SJCRH30 (cell line): ENCODE measurements around the gene TLX3. TPM values are rescaled to one million over a fixed set of nuclear protein-coding genes. Genes with fewer than 3 reads are reported as not detected.

Experiments
- DNase-seq, 2 experiments: peaks; one replicate each; pipeline ENCODE4 v3.0.0-alpha.2; 2015 to 2020
- H3K27ac ChIP-seq: fragments of 250-450 bp; sonication (Bioruptor Pico); 2 replicates; pipeline ENCODE4 v1.5.1; 2020; ENCODE audit warnings: mild to moderate bottlenecking, moderate library complexity
- H3K27me3 ChIP-seq: fragments of 250-450 bp; sonication (Bioruptor Pico); 2 replicates; pipeline ENCODE4 v1.5.1; 2020; ENCODE audit warnings: mild to moderate bottlenecking, moderate library complexity
- H3K36me3 ChIP-seq: fragments of 250-450 bp; sonication (Bioruptor Pico); 2 replicates; pipeline ENCODE4 v1.5.1; 2020; ENCODE audit warnings: mild to moderate bottlenecking, moderate library complexity
- H3K4me1 ChIP-seq: fragments of 250-450 bp; sonication (Bioruptor Pico); 2 replicates; pipeline ENCODE4 v1.5.1; 2020; ENCODE audit warnings: mild to moderate bottlenecking, moderate library complexity
- H3K4me3 ChIP-seq: fragments of 250-450 bp; sonication (Bioruptor Pico); 2 replicates; pipeline ENCODE4 v1.5.1; 2020; ENCODE audit warnings: mild to moderate bottlenecking, moderate library complexity
- H3K9me3 ChIP-seq: fragments of 250-450 bp; sonication (Bioruptor Pico); replicated peaks from 2 replicates; pipeline ENCODE4 v1.5.1; 2020; ENCODE audit warnings: mild to moderate bottlenecking, moderate library complexity
- total RNA-seq: library from RNA; depleted of rRNA; stranded (reverse); fragments of >200 nt; shearing (Covaris generic); gene quantifications from 2 replicates; pipeline ENCODE4 v1.2.3, GENCODE V29; 2014; rRNA removed

The TLX3 gene
- 6.2 and 6.9 TPM in 2 replicates for total RNA-seq

GRCh38 chr5:171308453-171309275, at the start of gene TLX3:
TLX3 (plus strand) TSS chr5:171309248; CDS start chr5:171309366, 118 bp downstream.
- Histone ChIP-seq H3K9me3 (no peaks in the 10 kb centered on the region), H3K36me3 (no peaks in the 10 kb centered on the region; the same call in 1 of the 2 replicates), H3K27me3 (no peaks in the 10 kb centered on the region), H3K4me1 (no peaks in the 10 kb centered on the region; the same call in 1 of the 2 replicates), H3K4me3 (peak within 1 kb of the TSS; percentile 71), H3K27ac (peak within 1 kb of the TSS; percentile 65)
- DNase-seq = peak; percentile 91 to 97

GRCh38 chr5:171261361-171261760, 47.7 kb upstream of the TLX3 start:
- Histone ChIP-seq H3K27ac (no peak overlapping the region), H3K36me3 (0 out of 2 replicates have a peak, but pooled peaks cover 2% of the 10 kb centered on the region), H3K27me3 (no peaks in the 10 kb centered on the region), H3K4me3 (no peak overlapping the region), H3K9me3 (no peaks in the 10 kb centered on the region), H3K4me1 (no peaks in the 10 kb centered on the region)
- no peak for DNase-seq

- no peaks in the 10 kb centered on the region for H3K4me1 ChIP-seq
- 0 out of 2 replicates have a peak, but pooled peaks cover 2% of the 10 kb centered on the region for H3K36me3 ChIP-seq
- no peak overlapping the region for H3K4me3 ChIP-seq
- no peaks in the 10 kb centered on the region for H3K27me3 ChIP-seq
- H3K9me3 ChIP-seq = no peaks in the 10 kb centered on the region
- no peak for DNase-seq
- no peak overlapping the region for H3K27ac ChIP-seq
Measured at GRCh38 chr5:171261904-171262303, 47.1 kb upstream of the TLX3 start.

GRCh38 chr5:171263181-171263580, 45.9 kb upstream of the TLX3 start:
- no peak for DNase-seq
- Histone ChIP-seq H3K4me1 (no peaks in the 10 kb centered on the region), H3K9me3 (no peaks in the 10 kb centered on the region), H3K27me3 (no peaks in the 10 kb centered on the region), H3K36me3 (0 out of 2 replicates have a peak, but pooled peaks cover 2% of the 10 kb centered on the region), H3K27ac (no peak overlapping the region), H3K4me3 (no peak overlapping the region)

- Histone ChIP-seq H3K27ac (no peak overlapping the region), H3K4me1 (no peaks in the 10 kb centered on the region), H3K4me3 (no peak overlapping the region), H3K9me3 (no peaks in the 10 kb centered on the region), H3K36me3 (0 out of 2 replicates have a peak, but pooled peaks cover 2% of the 10 kb centered on the region), H3K27me3 (no peaks in the 10 kb centered on the region)
- no peak for DNase-seq
Measured at GRCh38 chr5:171264843-171265242, 44.2 kb upstream of the TLX3 start.

- H3K4me1 ChIP-seq = no peaks in the 10 kb centered on the region
- DNase-seq = no peak
- H3K27me3 ChIP-seq = no peaks in the 10 kb centered on the region
- no peak overlapping the region for H3K4me3 ChIP-seq
- no peak overlapping the region for H3K27ac ChIP-seq
- H3K36me3 ChIP-seq = 0 out of 2 replicates have a peak, but pooled peaks cover 2% of the 10 kb centered on the region
- no peaks in the 10 kb centered on the region for H3K9me3 ChIP-seq
Measured at GRCh38 chr5:171268700-171269620, 40.1 kb upstream of the TLX3 start.

- Histone ChIP-seq H3K27ac (no peak overlapping the region), H3K4me3 (no peak overlapping the region)
- DNase-seq = no peak
Measured at GRCh38 chr5:171269717-171270116, 39.3 kb upstream of the TLX3 start.

GRCh38 chr5:171270136-171270535, 38.9 kb upstream of the TLX3 start:
- Histone ChIP-seq H3K36me3 (0 out of 2 replicates have a peak, but pooled peaks cover 2% of the 10 kb centered on the region), H3K27ac (no peak overlapping the region), H3K4me3 (no peak overlapping the region), H3K4me1 (peaks cover 5% of the 10 kb centered on the region), H3K27me3 (no peaks in the 10 kb centered on the region), H3K9me3 (no peaks in the 10 kb centered on the region)
- no peak for DNase-seq

More at GRCh38 chr5:171269717-171270116, 39.3 kb upstream of the TLX3 start:
- no peaks in the 10 kb centered on the region for H3K9me3 ChIP-seq
- no peaks in the 10 kb centered on the region for H3K27me3 ChIP-seq
- 0 out of 2 replicates have a peak, but pooled peaks cover 2% of the 10 kb centered on the region for H3K36me3 ChIP-seq
- peaks cover under 1% of the 10 kb centered on the region; the same call in 1 of the 2 replicates for H3K4me1 ChIP-seq

GRCh38 chr5:171271798-171272197, 37.2 kb upstream of the TLX3 start:
- no peaks in the 10 kb centered on the region for H3K36me3 ChIP-seq
- no peak overlapping the region for H3K27ac ChIP-seq
- no peak overlapping the region for H3K4me3 ChIP-seq
- H3K27me3 ChIP-seq = no peaks in the 10 kb centered on the region
- peaks cover 19% of the 10 kb centered on the region for H3K4me1 ChIP-seq
- DNase-seq = no peak
- no peaks in the 10 kb centered on the region for H3K9me3 ChIP-seq

- peak; percentile 24 to 52 for DNase-seq
- Histone ChIP-seq H3K36me3 (no peaks in the 10 kb centered on the region), H3K4me1 (peaks cover 19% of the 10 kb centered on the region), H3K4me3 (no peak overlapping the region), H3K9me3 (no peaks in the 10 kb centered on the region), H3K27ac (no peak overlapping the region), H3K27me3 (no peaks in the 10 kb centered on the region)
Measured at GRCh38 chr5:171272996-171273970, 35.8 kb upstream of the TLX3 start.

GRCh38 chr5:171275841-171276544, 33.1 kb upstream of the TLX3 start:
- no peaks in the 10 kb centered on the region for H3K9me3 ChIP-seq
- H3K4me3 ChIP-seq = no peak overlapping the region
- no peaks in the 10 kb centered on the region; the same call in 1 of the 2 replicates for H3K36me3 ChIP-seq
- H3K27me3 ChIP-seq = no peaks in the 10 kb centered on the region
- H3K4me1 ChIP-seq = peaks cover 19% of the 10 kb centered on the region
- DNase-seq = peak; percentile 65 to 80
- no peak overlapping the region for H3K27ac ChIP-seq

GRCh38 chr5:171283753-171284152, 25.3 kb upstream of the TLX3 start:
- Histone ChIP-seq H3K9me3 (no peaks in the 10 kb centered on the region), H3K27ac (no peak overlapping the region), H3K27me3 (no peaks in the 10 kb centered on the region), H3K36me3 (peaks cover 1% of the 10 kb centered on the region; the same call in 1 of the 2 replicates), H3K4me3 (no peak overlapping the region), H3K4me1 (no peaks in the 10 kb centered on the region)
- no peak for DNase-seq

GRCh38 chr5:171285465-171285864, 23.6 kb upstream of the TLX3 start:
- Histone ChIP-seq H3K36me3 (0 out of 2 replicates have a peak, but pooled peaks cover 3% of the 10 kb centered on the region), H3K4me1 (no peaks in the 10 kb centered on the region), H3K27ac (no peak overlapping the region), H3K27me3 (no peaks in the 10 kb centered on the region), H3K4me3 (no peak overlapping the region), H3K9me3 (no peaks in the 10 kb centered on the region)
- no peak for DNase-seq
